ENCODE data around the gene RMND5A.

The RMND5A gene

DNA sequence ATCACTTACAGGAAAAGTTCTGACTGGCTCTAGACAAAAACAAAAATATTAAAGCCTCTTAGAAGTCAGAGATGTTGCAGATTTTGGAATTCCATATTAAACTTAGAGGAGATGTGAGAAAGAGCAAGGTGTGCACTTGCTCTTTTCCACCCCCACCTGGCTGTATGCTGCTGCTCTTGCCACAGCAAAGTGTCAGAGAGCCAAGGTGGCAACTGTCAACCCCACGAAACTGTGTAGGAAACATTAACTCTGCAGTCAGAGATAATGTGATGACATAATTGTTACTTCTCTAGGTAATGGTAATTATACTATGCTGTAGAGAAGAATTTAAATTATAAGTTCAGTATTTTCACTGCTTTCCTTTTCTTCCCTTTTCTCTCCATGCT, 45.2 kb downstream of the RMND5A start:
- ChIA-PET CTCF (interaction anchor here (0.6 to 3.5 kb wide), 19 partner anchors 8 to 383 kb away, joined by 3 to 32 read pairs (median 4); no protein-coding TSS in a partner anchor), POLR2A (no interaction called here)
- Histone ChIP-seq H3K4me1 (ENCODE audit: control insufficient read depth, insufficient read depth, low read length) (peaks cover 4% of the 10 kb centered on the region; the same call in 1 of the 2 replicates), H3K4me3 (ENCODE audit: low read depth, low read length) (no peak overlapping the region), H3K36me3 (ENCODE audit: control insufficient read depth in 2 of 2, insufficient read depth in 1 of 2, low read length in 2 of 2) (peaks cover 19 to 30% of the 10 kb centered on the region in 2 experiments), H3K27ac (ENCODE audit: extremely low read depth, low read depth, low read length) (no peak overlapping the region), H3K9me3 (ENCODE audit: control insufficient read depth, insufficient read depth, low read depth, low read length) (no peaks in the 10 kb centered on the region)
- TF ChIP-seq, protein P1, sequence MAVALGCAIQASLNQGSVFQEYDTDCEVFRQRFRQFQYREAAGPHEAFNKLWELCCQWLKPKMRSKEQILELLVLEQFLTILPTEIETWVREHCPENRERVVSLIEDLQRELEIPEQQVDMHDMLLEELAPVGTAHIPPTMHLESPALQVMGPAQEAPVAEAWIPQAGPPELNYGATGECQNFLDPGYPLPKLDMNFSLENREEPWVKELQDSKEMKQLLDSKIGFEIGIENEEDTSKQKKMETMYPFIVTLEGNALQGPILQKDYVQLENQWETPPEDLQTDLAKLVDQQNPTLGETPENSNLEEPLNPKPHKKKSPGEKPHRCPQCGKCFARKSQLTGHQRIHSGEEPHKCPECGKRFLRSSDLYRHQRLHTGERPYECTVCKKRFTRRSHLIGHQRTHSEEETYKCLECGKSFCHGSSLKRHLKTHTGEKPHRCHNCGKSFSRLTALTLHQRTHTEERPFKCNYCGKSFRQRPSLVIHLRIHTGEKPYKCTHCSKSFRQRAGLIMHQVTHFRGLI (tag by site-specific recombination; IDR thresholded peaks at IDR 0.05) = no peak
- TF ChIP-seq SP7 (tag by site-specific recombination; IDR thresholded peaks at IDR 0.05) = peak; percentile 46

DNA sequence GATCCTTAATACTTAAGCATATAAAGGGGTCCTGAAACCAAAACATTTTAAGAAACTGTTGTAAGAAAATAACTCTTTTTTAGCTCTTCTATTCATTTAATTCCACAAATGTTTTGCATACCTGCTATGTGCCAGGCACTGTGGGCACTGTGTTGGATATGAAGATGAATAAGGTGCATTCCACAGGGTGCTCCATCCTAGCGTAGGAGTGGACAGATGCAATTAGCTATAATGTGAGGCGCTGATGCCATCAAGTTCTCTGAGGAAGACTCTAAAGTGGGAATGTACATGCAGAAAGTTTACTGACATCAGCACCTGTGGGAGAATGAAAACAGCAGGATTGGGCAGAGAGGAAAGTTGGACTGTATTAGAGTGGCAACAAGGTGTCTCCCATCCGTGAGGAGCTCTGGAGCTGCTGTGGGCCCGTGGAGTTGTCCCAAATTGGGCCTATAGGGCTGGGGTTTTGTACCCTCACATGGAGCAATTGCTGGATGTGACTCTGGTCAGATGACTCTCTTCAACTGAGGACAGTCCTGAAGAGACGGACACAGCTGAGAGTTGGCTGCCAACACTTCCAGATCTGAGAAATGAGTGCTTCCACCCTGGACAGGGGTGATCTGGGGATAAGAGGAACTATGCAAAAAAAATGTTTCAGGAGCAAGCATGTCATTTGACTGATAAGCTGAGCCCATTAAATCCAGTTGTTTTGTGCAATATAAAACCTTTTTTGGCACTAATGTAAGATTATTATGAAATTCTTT, 48.3 kb downstream of the RMND5A start:
- peaks cover 4% of the 10 kb centered on the region; the same call in 1 of the 2 replicates for H3K4me1 ChIP-seq (ENCODE audit: control insufficient read depth, insufficient read depth, low read length)
- H3K4me3 ChIP-seq (ENCODE audit: low read depth, low read length) = no peak overlapping the region
- no peak for TF ChIP-seq ZNF175 (tag by site-specific recombination; IDR thresholded peaks at IDR 0.05)
- no peak for TF ChIP-seq ZFP37 (tag by site-specific recombination; IDR thresholded peaks at IDR 0.05)
- no peak for TF ChIP-seq ZNF670 (tag by site-specific recombination; IDR thresholded peaks at IDR 0.05; ENCODE audit: low read depth)
- no peak for TF ChIP-seq ZNF473 (tag by site-specific recombination; IDR thresholded peaks at IDR 0.05)
- no peak for TF ChIP-seq SALL2 (tag by site-specific recombination; IDR thresholded peaks at IDR 0.05; ENCODE audit: borderline replicate concordance)
- TF ChIP-seq ZNF843 (tag by site-specific recombination; IDR thresholded peaks at IDR 0.05) = no peak
- TF ChIP-seq ZNF658 (tag by site-specific recombination; IDR thresholded peaks at IDR 0.05) = no peak
- TF ChIP-seq ZNF2 (tag by site-specific recombination; IDR thresholded peaks at IDR 0.05) = no peak
- TF ChIP-seq SETDB1 (IDR thresholded peaks at IDR 0.05; ENCODE audit: insufficient read length, low read length) = no peak
- H3K27ac ChIP-seq (ENCODE audit: extremely low read depth, low read depth, low read length) = no peak overlapping the region
- POLR2A ChIA-PET = no interaction called here
- H3K9me3 ChIP-seq (ENCODE audit: control insufficient read depth, insufficient read depth, low read depth, low read length) = no peaks in the 10 kb centered on the region
- peaks cover 39 to 56% of the 10 kb centered on the region in 2 experiments for H3K36me3 ChIP-seq (ENCODE audit: control insufficient read depth in 2 of 2, insufficient read depth in 1 of 2, low read length in 2 of 2)
- CTCF ChIA-PET = interaction anchor here (0.6 to 0.9 kb wide), 4 partner anchors 11 to 493 kb away, joined by 3 to 4 read pairs (median 4); no protein-coding TSS in a partner anchor

DNA sequence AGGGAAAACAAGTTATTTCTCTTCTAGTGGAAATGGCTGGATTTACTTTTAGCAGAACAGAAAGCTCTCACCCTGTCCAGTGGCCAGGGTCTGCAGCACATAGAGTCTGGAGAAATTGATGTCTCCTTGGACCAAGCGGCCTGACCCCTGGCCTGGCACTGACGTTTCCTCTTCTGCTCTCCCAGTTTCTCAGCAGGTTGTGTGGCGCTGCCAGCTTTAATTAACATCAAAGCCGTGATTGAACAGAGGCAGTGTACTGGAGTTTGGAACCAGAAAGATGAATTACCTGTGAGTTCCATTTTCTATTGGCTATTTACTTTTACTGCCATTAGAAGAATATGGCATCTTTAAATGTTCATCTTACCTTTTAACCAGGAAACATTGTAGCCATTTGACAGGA, 49.7 kb downstream of the RMND5A start:
- H3K4me3 ChIP-seq (ENCODE audit: low read depth, low read length) = no peak overlapping the region
- CTCF ChIA-PET = interaction anchor here (0.8 to 2.0 kb wide), 3 partner anchors 10 to 374 kb away, joined by 3 to 5 read pairs (median 4); no protein-coding TSS in a partner anchor
- POLR2A ChIA-PET = no interaction called here
- H3K36me3 ChIP-seq (ENCODE audit: control insufficient read depth in 2 of 2, insufficient read depth in 1 of 2, low read length in 2 of 2) = peaks cover 45 to 71% of the 10 kb centered on the region in 2 experiments
- TF ChIP-seq KLF7 (tag by site-specific recombination; IDR thresholded peaks at IDR 0.05; ENCODE audit: borderline replicate concordance) (no peak), ZNF629 (tag by site-specific recombination; IDR thresholded peaks at IDR 0.05) (no peak), ZNF777 (tag by site-specific recombination; IDR thresholded peaks at IDR 0.05; ENCODE audit: borderline replicate concordance) (no peak), SP3 (tag by site-specific recombination; IDR thresholded peaks at IDR 0.05) (no peak), KLF16 (tag by site-specific recombination; IDR thresholded peaks at IDR 0.05) (no peak)
- TF ChIP-seq, protein P2, sequence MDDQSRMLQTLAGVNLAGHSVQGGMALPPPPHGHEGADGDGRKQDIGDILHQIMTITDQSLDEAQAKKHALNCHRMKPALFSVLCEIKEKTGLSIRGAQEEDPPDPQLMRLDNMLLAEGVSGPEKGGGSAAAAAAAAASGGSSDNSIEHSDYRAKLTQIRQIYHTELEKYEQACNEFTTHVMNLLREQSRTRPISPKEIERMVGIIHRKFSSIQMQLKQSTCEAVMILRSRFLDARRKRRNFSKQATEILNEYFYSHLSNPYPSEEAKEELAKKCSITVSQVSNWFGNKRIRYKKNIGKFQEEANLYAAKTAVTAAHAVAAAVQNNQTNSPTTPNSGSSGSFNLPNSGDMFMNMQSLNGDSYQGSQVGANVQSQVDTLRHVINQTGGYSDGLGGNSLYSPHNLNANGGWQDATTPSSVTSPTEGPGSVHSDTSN (CRISPR knock-in tag; IDR thresholded peaks at IDR 0.05) = no peak
- H3K27ac ChIP-seq (ENCODE audit: extremely low read depth, low read depth, low read length) = no peak overlapping the region
- peaks cover 3% of the 10 kb centered on the region; the same call in 1 of the 2 replicates for H3K4me1 ChIP-seq (ENCODE audit: control insufficient read depth, insufficient read depth, low read length)
- H3K9me3 ChIP-seq (ENCODE audit: control insufficient read depth, insufficient read depth, low read depth, low read length) = no peaks in the 10 kb centered on the region
